Measurements from ENCODE around the gene IRF2. TPM values are rescaled to one million over a fixed set of nuclear protein-coding genes. Genes with fewer than 3 reads are reported as not detected.

Gene IRF2
- total RNA-seq, 1 donor from 2014 or later, result 7.3 TPM

GRCh38 chr4:184337907-184338306 is 136.4 kb downstream of the IRF2 start:
- no peak for FAIRE-seq
- no peak for DNase-seq (ENCODE audit: low spot score in 2 of 2)

Small RNA genes within 50 kb of the gene (small RNA-seq; reads per million reads assigned to genes)
- gene RF00152, result not detected

Other genes with a start within 250 kb of the IRF2 start
- gene CASP3, start 174.9 kb upstream of the IRF2 start, total RNA-seq, result 72.6 TPM
- 49.3 TPM for gene PRIMPOL, start 175.2 kb upstream of the IRF2 start, total RNA-seq

Data from frontal cortex (tissue), 4 donors.